ENCODE results near the gene PDHB. TPM values are rescaled to one million over a fixed set of nuclear protein-coding genes. Genes with fewer than 3 reads are reported as not detected.

Gene PDHB
- total RNA-seq = 75.7 TPM

DNA sequence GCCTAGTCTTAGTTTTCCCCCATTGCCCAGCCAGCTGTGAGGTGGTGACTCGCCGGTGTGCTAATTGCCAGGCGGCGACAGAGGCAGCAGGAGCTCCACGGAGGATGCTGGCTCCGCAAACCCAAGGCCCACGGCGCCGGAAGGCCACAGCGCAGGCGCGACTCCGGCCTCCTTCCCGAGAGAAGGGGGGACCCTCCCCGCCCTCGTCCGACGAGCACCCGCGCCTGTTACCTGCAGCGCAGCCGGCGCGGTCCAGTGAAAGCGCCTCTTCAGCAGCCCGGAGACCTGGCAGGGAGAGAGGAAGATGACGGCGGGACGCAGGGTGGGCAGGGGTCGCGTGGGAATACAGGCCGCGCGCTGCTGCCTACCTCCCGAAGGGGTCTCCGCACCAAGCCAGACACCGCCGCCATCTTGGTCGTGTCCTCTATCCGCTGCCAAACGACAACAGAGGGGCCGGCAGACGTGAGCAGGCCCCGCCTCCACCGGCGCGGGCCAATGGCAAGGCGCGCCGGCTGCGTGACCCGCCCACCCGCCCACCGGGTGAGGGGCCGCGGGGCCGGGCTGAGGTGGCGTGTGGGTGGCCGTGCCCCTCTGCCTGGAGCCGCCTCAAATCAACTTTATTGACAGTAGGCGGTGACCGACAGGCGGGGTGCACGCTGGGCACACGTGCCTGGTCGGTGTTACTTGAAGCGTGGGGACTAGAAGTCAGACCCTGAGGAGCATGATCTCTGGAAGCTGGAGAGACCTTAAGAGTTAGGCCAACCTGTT lies at the start of gene PDHB:
Gene PDHB, minus strand, starts transcription at position 433 of the 768 bp plus-strand sequence. Its CDS starts 23 bp downstream, at position 410.
- Histone ChIP-seq H3K27ac (ENCODE audit: low read depth, low read length) (peak within 1 kb of the TSS; percentile 87), H3K9me3 (ENCODE audit: control insufficient read depth in 3 of 3, low read length in 3 of 3) (no peaks in the 10 kb centered on the region), H3K4me1 (ENCODE audit: control insufficient read depth in 3 of 3, insufficient read depth in 3 of 3, low read length in 3 of 3) (peaks cover 19 to 29% (median 22%) of the 10 kb centered on the region in 3 donors), H3K36me3 (ENCODE audit: control insufficient read depth in 3 of 3, insufficient read depth in 3 of 3, low read length in 3 of 3) (peaks cover 28 to 34% (median 34%) of the 10 kb centered on the region in 3 donors), H3K27me3 (ENCODE audit: control insufficient read depth in 3 of 3, insufficient read depth in 3 of 3, low read length in 3 of 3) (no peaks in the 10 kb centered on the region), H3K4me3 (ENCODE audit: low read length in 3 of 3) (peak within 1 kb of the TSS; percentile 92 to 97 (median 93)), H3K9ac (ENCODE audit: low read depth in 1 of 3, low read length in 3 of 3) (peak within 1 kb of the TSS; percentile 88 to 97 (median 90))

DNA sequence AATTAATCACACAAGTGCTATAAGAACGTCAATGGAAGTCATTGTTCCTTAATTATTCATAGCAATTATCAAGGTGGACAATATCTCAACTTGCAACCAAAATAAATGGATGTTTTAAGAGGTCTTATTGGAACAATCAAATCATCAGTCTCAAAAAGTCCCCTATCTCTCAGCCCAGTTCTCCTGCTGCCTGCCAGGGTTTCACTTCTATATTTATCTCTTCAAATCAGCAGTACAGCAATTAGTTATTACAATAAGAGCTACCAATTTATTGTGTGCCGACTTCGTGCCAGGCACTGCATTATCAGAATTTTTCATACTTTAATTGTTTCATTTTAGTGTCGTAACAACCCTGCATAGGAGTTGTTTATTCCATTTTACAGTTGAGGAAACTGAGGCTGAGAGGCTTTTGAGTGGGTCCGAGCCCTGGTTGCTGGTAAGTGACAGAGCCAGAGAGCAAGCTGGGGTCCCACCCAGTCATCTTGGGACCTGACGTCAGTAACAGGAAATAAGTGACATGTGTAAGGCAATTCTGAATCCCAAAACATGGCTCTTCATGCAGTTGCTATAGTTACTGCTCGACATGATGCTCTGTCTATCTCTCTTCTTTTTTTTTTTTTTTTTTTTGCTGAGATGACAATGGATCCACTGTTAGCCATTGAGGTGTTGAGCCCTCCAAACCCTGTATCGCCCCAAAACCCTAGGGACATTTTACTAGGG lies 49.4 kb upstream of the PDHB start:
- Histone ChIP-seq H3K4me3 (ENCODE audit: low read length in 3 of 3) (no peak overlapping the region), H3K9me3 (ENCODE audit: control insufficient read depth in 3 of 3, low read length in 3 of 3) (no peaks in the 10 kb centered on the region), H3K27ac (ENCODE audit: low read depth, low read length) (no peak overlapping the region), H3K4me1 (ENCODE audit: control insufficient read depth in 3 of 3, insufficient read depth in 3 of 3, low read length in 3 of 3) (peaks cover 7 to 25% (median 20%) of the 10 kb centered on the region in 3 donors), H3K9ac (ENCODE audit: low read depth in 1 of 3, low read length in 3 of 3) (no peak overlapping the region), H3K36me3 (ENCODE audit: control insufficient read depth in 3 of 3, insufficient read depth in 3 of 3, low read length in 3 of 3) (no peaks in the 10 kb centered on the region), H3K27me3 (ENCODE audit: control insufficient read depth in 3 of 3, insufficient read depth in 3 of 3, low read length in 3 of 3) (no peaks in the 10 kb centered on the region)

DNA sequence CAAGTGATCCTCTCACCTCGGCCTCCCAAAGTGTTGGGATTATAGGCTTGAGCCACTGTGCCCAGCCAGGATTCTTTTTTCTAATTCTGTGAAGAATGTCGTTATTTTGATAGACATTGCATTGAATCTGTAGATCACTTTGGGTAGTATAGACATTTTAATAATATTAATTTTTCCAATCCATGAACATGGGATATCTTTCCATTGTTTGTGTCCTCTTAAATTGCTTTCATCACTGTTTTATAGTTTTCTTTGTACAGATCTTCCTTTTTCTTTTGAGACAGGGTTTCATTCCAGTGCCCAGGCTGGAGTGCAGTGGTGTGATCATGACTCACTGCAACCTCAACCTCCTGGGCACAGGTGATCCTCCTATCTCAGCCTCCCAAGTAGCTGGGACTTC lies 46.7 kb upstream of the PDHB start:
- no peaks in the 10 kb centered on the region for H3K36me3 ChIP-seq (ENCODE audit: control insufficient read depth in 3 of 3, insufficient read depth in 3 of 3, low read length in 3 of 3)
- no peak overlapping the region for H3K27ac ChIP-seq (ENCODE audit: low read depth, low read length)
- no peak overlapping the region for H3K4me3 ChIP-seq (ENCODE audit: low read length in 3 of 3)
- no peaks in the 10 kb centered on the region for H3K9me3 ChIP-seq (ENCODE audit: control insufficient read depth in 3 of 3, low read length in 3 of 3)
- H3K27me3 ChIP-seq (ENCODE audit: control insufficient read depth in 3 of 3, insufficient read depth in 3 of 3, low read length in 3 of 3) = no peaks in the 10 kb centered on the region
- H3K4me1 ChIP-seq (ENCODE audit: control insufficient read depth in 3 of 3, insufficient read depth in 3 of 3, low read length in 3 of 3) = peaks cover 7 to 16% (median 16%) of the 10 kb centered on the region in 3 donors
- H3K9ac ChIP-seq (ENCODE audit: low read depth in 1 of 3, low read length in 3 of 3) = no peak overlapping the region

DNA sequence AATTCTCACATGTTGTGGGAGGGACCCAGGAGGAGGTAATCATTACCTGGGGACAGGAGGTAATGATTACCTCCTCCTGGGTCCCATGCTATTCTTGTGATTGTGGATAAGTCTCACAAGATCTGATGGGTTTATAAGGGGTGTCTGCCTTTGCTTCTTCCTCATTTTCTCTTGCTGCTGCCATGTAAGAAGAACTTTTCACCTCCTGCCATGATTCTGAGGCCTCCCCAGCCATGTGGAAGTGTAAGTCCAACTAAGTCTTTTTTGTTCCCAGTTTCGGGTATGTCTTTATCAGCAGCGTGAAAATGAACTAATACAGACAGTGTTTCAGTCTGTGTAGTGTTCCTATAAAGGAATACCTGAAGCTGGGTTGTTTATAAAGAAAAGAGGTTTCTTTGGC lies 45.1 kb upstream of the PDHB start:
- Histone ChIP-seq H3K27me3 (ENCODE audit: control insufficient read depth in 3 of 3, insufficient read depth in 3 of 3, low read length in 3 of 3) (no peaks in the 10 kb centered on the region), H3K4me1 (ENCODE audit: control insufficient read depth in 3 of 3, insufficient read depth in 3 of 3, low read length in 3 of 3) (peaks cover 3 to 12% (median 3%) of the 10 kb centered on the region in 3 donors), H3K9ac (ENCODE audit: low read depth in 1 of 3, low read length in 3 of 3) (no peak overlapping the region), H3K9me3 (ENCODE audit: control insufficient read depth in 3 of 3, low read length in 3 of 3) (no peaks in the 10 kb centered on the region), H3K4me3 (ENCODE audit: low read length in 3 of 3) (no peak overlapping the region), H3K27ac (ENCODE audit: low read depth, low read length) (no peak overlapping the region), H3K36me3 (ENCODE audit: control insufficient read depth in 3 of 3, insufficient read depth in 3 of 3, low read length in 3 of 3) (no peaks in the 10 kb centered on the region)

DNA sequence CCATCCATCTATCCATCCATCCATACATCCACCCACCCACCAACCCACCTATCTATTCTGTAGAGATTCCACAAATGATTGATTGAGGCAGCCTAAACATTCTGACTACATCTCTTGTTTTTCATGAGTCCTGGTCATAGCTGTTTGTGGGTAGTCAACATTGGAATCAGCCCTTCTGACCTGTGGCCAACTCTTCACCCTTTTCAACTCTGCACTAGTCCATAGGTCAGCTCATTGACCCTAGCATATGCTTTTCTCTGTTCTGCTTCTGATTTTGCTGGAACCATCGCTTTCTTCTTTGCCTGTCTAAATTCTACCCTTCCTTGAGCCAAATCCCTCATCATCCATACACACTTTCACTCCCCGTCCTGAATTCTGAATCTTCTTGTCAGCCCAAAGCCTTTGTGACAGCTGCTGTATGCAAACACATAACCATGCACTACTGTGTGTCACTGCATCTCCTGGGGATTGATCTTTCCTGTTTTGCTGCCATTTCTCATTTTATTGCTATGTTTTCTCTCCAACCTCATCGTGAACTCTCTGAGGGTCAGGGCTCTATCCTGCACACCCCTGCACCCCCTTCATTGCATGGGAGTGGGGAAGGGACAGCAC lies 41.4 kb upstream of the PDHB start:
- no peaks in the 10 kb centered on the region for H3K27me3 ChIP-seq (ENCODE audit: control insufficient read depth in 3 of 3, insufficient read depth in 3 of 3, low read length in 3 of 3)
- no peak overlapping the region for H3K27ac ChIP-seq (ENCODE audit: low read depth, low read length)
- no peaks in the 10 kb centered on the region for H3K36me3 ChIP-seq (ENCODE audit: control insufficient read depth in 3 of 3, insufficient read depth in 3 of 3, low read length in 3 of 3)
- H3K4me1 ChIP-seq (ENCODE audit: control insufficient read depth in 3 of 3, insufficient read depth in 3 of 3, low read length in 3 of 3) = peaks cover 0 to 26% (median 10%) of the 10 kb centered on the region in 3 donors
- H3K9ac ChIP-seq (ENCODE audit: low read depth in 1 of 3, low read length in 3 of 3) = no peak overlapping the region
- H3K9me3 ChIP-seq (ENCODE audit: control insufficient read depth in 3 of 3, low read length in 3 of 3) = no peaks in the 10 kb centered on the region
- H3K4me3 ChIP-seq (ENCODE audit: low read length in 3 of 3) = no peak overlapping the region

DNA sequence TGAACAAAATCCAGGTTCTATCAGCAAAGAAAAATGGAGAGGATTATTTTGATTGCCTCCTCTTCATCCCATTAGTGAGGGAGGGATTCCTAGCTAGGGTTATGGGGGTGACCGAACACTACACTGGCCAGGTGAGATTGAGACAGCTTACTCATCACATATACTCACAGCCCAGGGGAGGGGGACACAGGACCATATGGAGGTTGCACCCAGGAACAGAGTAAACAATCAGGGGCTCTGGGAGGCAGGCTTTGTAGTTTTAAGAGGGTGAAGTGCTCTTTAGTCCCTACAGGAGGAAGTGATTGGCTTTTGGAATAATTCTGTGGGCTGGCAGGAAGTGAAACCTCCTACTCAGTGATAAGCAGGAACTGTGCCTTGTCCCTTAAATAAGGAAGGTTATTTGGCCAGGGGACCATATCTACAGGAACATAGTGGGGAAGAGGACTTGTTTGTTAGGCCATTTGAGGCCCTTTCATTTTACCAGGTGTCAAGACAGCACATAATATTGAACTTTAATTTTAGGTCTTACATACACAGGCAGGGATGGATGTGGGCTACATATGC lies 40.8 kb upstream of the PDHB start:
- peaks cover 0 to 26% (median 10%) of the 10 kb centered on the region in 3 donors for H3K4me1 ChIP-seq (ENCODE audit: control insufficient read depth in 3 of 3, insufficient read depth in 3 of 3, low read length in 3 of 3)
- no peak overlapping the region for H3K9ac ChIP-seq (ENCODE audit: low read depth in 1 of 3, low read length in 3 of 3)
- no peak overlapping the region for H3K4me3 ChIP-seq (ENCODE audit: low read length in 3 of 3)
- no peaks in the 10 kb centered on the region for H3K36me3 ChIP-seq (ENCODE audit: control insufficient read depth in 3 of 3, insufficient read depth in 3 of 3, low read length in 3 of 3)
- H3K27ac ChIP-seq (ENCODE audit: low read depth, low read length) = no peak overlapping the region
- no peaks in the 10 kb centered on the region for H3K27me3 ChIP-seq (ENCODE audit: control insufficient read depth in 3 of 3, insufficient read depth in 3 of 3, low read length in 3 of 3)
- H3K9me3 ChIP-seq (ENCODE audit: control insufficient read depth in 3 of 3, low read length in 3 of 3) = no peaks in the 10 kb centered on the region

DNA sequence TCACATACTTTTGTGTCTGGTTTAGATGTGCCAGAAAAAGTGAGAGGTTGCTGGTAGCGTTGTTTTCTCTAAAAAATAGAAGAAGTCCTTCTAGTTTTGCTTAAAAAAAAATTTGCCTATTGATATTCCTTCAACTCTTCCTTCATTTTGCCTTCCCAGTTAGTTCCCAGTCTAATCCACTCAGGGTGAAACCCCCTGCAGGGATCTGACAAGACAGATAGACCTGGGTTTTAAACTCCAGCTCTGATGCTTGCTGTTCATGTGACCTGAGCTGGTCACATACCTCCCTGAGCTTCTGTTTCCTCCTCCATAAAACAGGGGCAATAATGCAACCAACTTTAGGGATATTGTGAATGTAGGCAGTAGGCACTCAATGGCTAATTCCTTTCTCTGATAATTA lies 39.6 kb upstream of the PDHB start:
- Histone ChIP-seq H3K36me3 (ENCODE audit: control insufficient read depth in 3 of 3, insufficient read depth in 3 of 3, low read length in 3 of 3) (no peaks in the 10 kb centered on the region), H3K9me3 (ENCODE audit: control insufficient read depth in 3 of 3, low read length in 3 of 3) (no peaks in the 10 kb centered on the region), H3K27ac (ENCODE audit: low read depth, low read length) (no peak overlapping the region), H3K9ac (ENCODE audit: low read depth in 1 of 3, low read length in 3 of 3) (no peak overlapping the region), H3K4me1 (ENCODE audit: control insufficient read depth in 3 of 3, insufficient read depth in 3 of 3, low read length in 3 of 3) (peaks cover 0 to 26% (median 10%) of the 10 kb centered on the region in 3 donors), H3K4me3 (ENCODE audit: low read length in 3 of 3) (no peak overlapping the region), H3K27me3 (ENCODE audit: control insufficient read depth in 3 of 3, insufficient read depth in 3 of 3, low read length in 3 of 3) (no peaks in the 10 kb centered on the region)

DNA sequence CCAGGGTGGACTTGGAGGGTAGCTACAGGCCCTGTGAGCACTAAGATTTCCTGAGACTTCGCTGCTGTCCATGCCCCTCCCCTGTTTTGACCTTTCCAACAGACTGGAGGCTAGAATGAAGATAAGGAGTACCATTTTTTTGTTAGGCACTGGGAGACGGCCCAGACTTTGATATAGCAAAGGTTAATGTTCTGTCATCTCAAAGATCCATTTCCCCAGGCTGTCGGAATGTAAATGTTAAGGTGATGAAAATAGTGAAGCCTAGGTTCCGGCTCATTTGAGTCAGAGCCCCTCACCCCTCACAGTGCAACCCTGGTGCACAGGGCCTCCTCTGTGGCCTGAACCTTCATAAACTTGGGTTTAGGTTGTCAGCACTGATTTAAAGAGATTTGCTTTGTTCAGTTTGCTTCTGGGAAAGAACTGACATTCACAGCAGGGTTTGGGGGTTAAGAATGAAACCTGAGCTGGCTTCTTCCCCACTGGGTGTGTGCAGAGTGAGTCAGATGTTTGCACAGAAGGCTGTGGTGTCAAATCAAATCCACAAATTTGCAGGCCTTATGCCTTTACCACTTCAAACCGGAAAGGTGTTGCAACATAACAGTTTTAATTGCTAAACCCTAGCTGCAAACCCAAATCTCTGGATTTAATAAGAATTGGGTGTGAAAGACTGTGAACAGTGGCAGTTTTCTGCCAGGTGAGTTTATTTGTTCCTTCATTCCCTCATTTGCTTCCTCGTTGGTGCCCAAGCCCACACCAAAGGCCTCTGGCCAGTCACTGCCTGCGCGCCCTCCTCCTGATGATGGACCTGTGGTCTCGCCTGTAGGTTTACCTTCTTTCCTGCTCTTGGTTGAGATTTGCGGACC lies 37.6 kb upstream of the PDHB start:
- no peaks in the 10 kb centered on the region for H3K27me3 ChIP-seq (ENCODE audit: control insufficient read depth in 3 of 3, insufficient read depth in 3 of 3, low read length in 3 of 3)
- H3K9ac ChIP-seq (ENCODE audit: low read depth in 1 of 3, low read length in 3 of 3) = no peak overlapping the region
- H3K4me3 ChIP-seq (ENCODE audit: low read length in 3 of 3) = no peak overlapping the region
- peaks cover 0 to 31% (median 13%) of the 10 kb centered on the region in 3 donors for H3K4me1 ChIP-seq (ENCODE audit: control insufficient read depth in 3 of 3, insufficient read depth in 3 of 3, low read length in 3 of 3)
- H3K9me3 ChIP-seq (ENCODE audit: control insufficient read depth in 3 of 3, low read length in 3 of 3) = no peaks in the 10 kb centered on the region
- peak overlapping the region; percentile 50 for H3K27ac ChIP-seq (ENCODE audit: low read depth, low read length)
- H3K36me3 ChIP-seq (ENCODE audit: control insufficient read depth in 3 of 3, insufficient read depth in 3 of 3, low read length in 3 of 3) = no peaks in the 10 kb centered on the region

DNA sequence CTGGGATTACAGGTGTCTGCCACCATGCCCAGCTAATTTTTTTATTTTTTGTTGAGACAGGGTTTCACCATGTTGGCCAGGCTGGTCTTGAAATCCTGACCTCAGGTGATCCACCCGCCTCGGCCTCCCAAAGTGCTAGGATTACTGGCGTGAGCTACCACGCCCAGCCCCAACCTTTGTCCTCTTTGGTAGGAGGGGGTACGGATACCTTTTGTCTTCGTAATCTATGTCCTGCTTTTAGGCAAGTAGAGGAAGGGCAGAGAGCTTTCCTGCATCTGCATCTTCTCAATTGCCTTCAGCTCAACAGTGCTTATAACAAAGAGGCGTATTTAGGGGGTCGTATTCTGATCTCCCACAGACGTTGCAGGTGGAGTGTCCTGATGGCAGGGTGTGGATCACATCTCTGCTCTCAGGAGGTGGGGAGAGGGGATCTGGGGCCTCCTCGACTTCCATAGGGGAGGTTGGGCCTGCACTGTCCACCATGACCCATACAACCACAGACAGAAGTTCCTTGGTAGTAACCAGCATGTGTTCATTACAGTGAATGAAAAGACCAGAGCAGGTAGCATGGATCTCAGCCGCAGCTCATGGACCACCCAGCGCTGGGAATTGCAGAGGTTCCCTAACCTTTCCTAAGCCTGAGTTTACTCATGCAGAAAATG lies 36.9 kb upstream of the PDHB start:
- H3K36me3 ChIP-seq (ENCODE audit: control insufficient read depth in 3 of 3, insufficient read depth in 3 of 3, low read length in 3 of 3) = no peaks in the 10 kb centered on the region
- H3K9ac ChIP-seq (ENCODE audit: low read depth in 1 of 3, low read length in 3 of 3) = no peak overlapping the region
- no peaks in the 10 kb centered on the region for H3K9me3 ChIP-seq (ENCODE audit: control insufficient read depth in 3 of 3, low read length in 3 of 3)
- no peak overlapping the region for H3K4me3 ChIP-seq (ENCODE audit: low read length in 3 of 3)
- peaks cover 0 to 31% (median 13%) of the 10 kb centered on the region in 3 donors for H3K4me1 ChIP-seq (ENCODE audit: control insufficient read depth in 3 of 3, insufficient read depth in 3 of 3, low read length in 3 of 3)
- no peaks in the 10 kb centered on the region for H3K27me3 ChIP-seq (ENCODE audit: control insufficient read depth in 3 of 3, insufficient read depth in 3 of 3, low read length in 3 of 3)
- peak overlapping the region; percentile 50 for H3K27ac ChIP-seq (ENCODE audit: low read depth, low read length)
